GM23248 (cell line): Measurements from ENCODE around the gene HAPLN1.

Experiments used
- EZH2 ChIP-seq: fragments of 200-600 bp; sonication (generic); IDR thresholded peaks from 2 replicates; pipeline ENCODE4 v1.6.1; 2018; ENCODE audit warnings: antibody characterized with exemption, mild to moderate bottlenecking; ENCODE audit not compliant: insufficient read depth, poor library complexity, severe bottlenecking
- EZH2phosphoT487 ChIP-seq: fragments of 200-600 bp; sonication (generic); IDR thresholded peaks from 2 replicates; pipeline ENCODE4 v1.6.1; 2018; ENCODE audit warnings: antibody characterized with exemption, moderate library complexity, mild to moderate bottlenecking, low read depth; ENCODE audit not compliant: insufficient read depth

- TF ChIP-seq EZH2phosphoT487 (no peak), EZH2 (no peak)
Measured at GRCh38 chr5:83729362-83729761, 8.7 kb upstream of the HAPLN1 start.
